ENCODE results near the gene ADGRL3.
"Not testable (repeated sequence)": the region's sequence is repeated elsewhere in the genome, so short reads cannot be mapped to it uniquely, and the experiment has no call there.

Gene ADGRL3

GRCh38 chr4:61505773-61506685, 305.9 kb downstream of the ADGRL3 start:
- DNase-seq = no peak

GRCh38 chr4:61507091-61507490, 307.0 kb downstream of the ADGRL3 start:
- no peak for DNase-seq

GRCh38 chr4:61509721-61510241, 309.7 kb downstream of the ADGRL3 start:
- DNase-seq = not testable (repeated sequence)

- peak; percentile 78 for DNase-seq
These were observed 311.8 kb downstream of the ADGRL3 start for GRCh38 chr4:61511716-61512488.

GRCh38 chr4:61514991-61515390, 314.9 kb downstream of the ADGRL3 start:
- DNase-seq = no peak

GRCh38 chr4:61517144-61517543, 317.0 kb downstream of the ADGRL3 start:
- no peak for DNase-seq

- peak; percentile 43 for DNase-seq
These were observed 320.0 kb downstream of the ADGRL3 start for GRCh38 chr4:61520166-61520565.

- DNase-seq = peak; percentile 57
These were observed 320.6 kb downstream of the ADGRL3 start for GRCh38 chr4:61520681-61521160.

- no peak for DNase-seq
These were observed 321.3 kb downstream of the ADGRL3 start for GRCh38 chr4:61521451-61521850.

- DNase-seq = no peak
These were observed 322.2 kb downstream of the ADGRL3 start for GRCh38 chr4:61522312-61522711.

- DNase-seq = peak; percentile 18
These were observed 327.8 kb downstream of the ADGRL3 start for GRCh38 chr4:61527888-61528287.

- no peak for DNase-seq
These were observed 328.5 kb downstream of the ADGRL3 start for GRCh38 chr4:61528595-61528994.

GRCh38 chr4:61531188-61531587, 331.1 kb downstream of the ADGRL3 start:
- DNase-seq = no peak

GRCh38 chr4:61532336-61533000, 332.3 kb downstream of the ADGRL3 start:
- peak; percentile 29 for DNase-seq

- DNase-seq = peak; percentile 51
These were observed 333.0 kb downstream of the ADGRL3 start for GRCh38 chr4:61533140-61533539.

GRCh38 chr4:61540944-61541343, 340.8 kb downstream of the ADGRL3 start:
- DNase-seq = no peak

GRCh38 chr4:61541459-61541858, 341.3 kb downstream of the ADGRL3 start:
- no peak for DNase-seq

GRCh38 chr4:61543976-61544375, 343.9 kb downstream of the ADGRL3 start:
- no peak for DNase-seq

- DNase-seq = no peak
These were observed 345.9 kb downstream of the ADGRL3 start for GRCh38 chr4:61545902-61546480.

GRCh38 chr4:61549336-61549735, 349.2 kb downstream of the ADGRL3 start:
- peak; percentile 6 for DNase-seq

GRCh38 chr4:61553557-61554125, 353.5 kb downstream of the ADGRL3 start:
- no peak for DNase-seq

GRCh38 chr4:61555789-61556188, 355.7 kb downstream of the ADGRL3 start:
- DNase-seq = peak; percentile 9

All from fibroblast of skin of abdomen (primary cell).